ENCODE data around the gene PMEL.
A peak's percentile ranks its signal among the peaks of the same experiment; 100 is the strongest.

The PMEL gene

GRCh38 chr12:55972456-55972855 is 6.6 kb upstream of the PMEL start:
- Histone ChIP-seq H3K4me3 (ENCODE audit: insufficient read depth, low read depth, low read length, poor library complexity, severe bottlenecking) (peak overlapping the region; percentile 57), H3K4me1 (ENCODE audit: control insufficient read depth, insufficient read depth, low read length, poor library complexity, severe bottlenecking) (peaks cover 3% of the 10 kb centered on the region), H3K36me3 (ENCODE audit: control insufficient read depth, insufficient read depth, low read length) (no peaks in the 10 kb centered on the region), H3K9me3 (ENCODE audit: control insufficient read depth, low read length) (no peaks in the 10 kb centered on the region), H3K27me3 (replicated peaks; ENCODE audit: control insufficient read depth, insufficient read depth, low read length, poor library complexity, severe bottlenecking) (no peaks in the 10 kb centered on the region), H3K27ac (ENCODE audit: insufficient read depth, low read length, poor library complexity, severe bottlenecking) (peak overlapping the region; percentile 78)
- no peak for DNase-seq

GRCh38 chr12:55972042-55972441 is 6.2 kb upstream of the PMEL start:
- no peak for DNase-seq
- no peaks in the 10 kb centered on the region for H3K9me3 ChIP-seq (ENCODE audit: control insufficient read depth, low read length)
- no peak overlapping the region for H3K27ac ChIP-seq (ENCODE audit: insufficient read depth, low read length, poor library complexity, severe bottlenecking)
- no peaks in the 10 kb centered on the region for H3K36me3 ChIP-seq (ENCODE audit: control insufficient read depth, insufficient read depth, low read length)
- H3K27me3 ChIP-seq (replicated peaks; ENCODE audit: control insufficient read depth, insufficient read depth, low read length, poor library complexity, severe bottlenecking), result no peaks in the 10 kb centered on the region
- H3K4me1 ChIP-seq (ENCODE audit: control insufficient read depth, insufficient read depth, low read length, poor library complexity, severe bottlenecking), result peaks cover 3% of the 10 kb centered on the region
- H3K4me3 ChIP-seq (ENCODE audit: insufficient read depth, low read depth, low read length, poor library complexity, severe bottlenecking), result no peak overlapping the region

- Histone ChIP-seq H3K4me1 (ENCODE audit: control insufficient read depth, insufficient read depth, low read length, poor library complexity, severe bottlenecking) (peaks cover 9% of the 10 kb centered on the region), H3K27me3 (replicated peaks; ENCODE audit: control insufficient read depth, insufficient read depth, low read length, poor library complexity, severe bottlenecking) (no peaks in the 10 kb centered on the region), H3K27ac (ENCODE audit: insufficient read depth, low read length, poor library complexity, severe bottlenecking) (no peak overlapping the region), H3K9me3 (ENCODE audit: control insufficient read depth, low read length) (no peaks in the 10 kb centered on the region), H3K4me3 (ENCODE audit: insufficient read depth, low read depth, low read length, poor library complexity, severe bottlenecking) (no peak overlapping the region), H3K36me3 (ENCODE audit: control insufficient read depth, insufficient read depth, low read length) (no peaks in the 10 kb centered on the region)
- DNase-seq, result no peak
Observed at GRCh38 chr12:55970775-55971174, 4.9 kb upstream of the PMEL start.

- Histone ChIP-seq H3K27ac (ENCODE audit: insufficient read depth, low read length, poor library complexity, severe bottlenecking) (no peak overlapping the region), H3K4me1 (ENCODE audit: control insufficient read depth, insufficient read depth, low read length, poor library complexity, severe bottlenecking) (peaks cover 6% of the 10 kb centered on the region), H3K9me3 (ENCODE audit: control insufficient read depth, low read length) (no peaks in the 10 kb centered on the region)
Observed at GRCh38 chr12:55969356-55969755, 3.5 kb upstream of the PMEL start.

GRCh38 chr12:55966408-55967281 is 803 bp upstream of the PMEL start, which contains the start of gene CDK2:
CDK2 (plus strand) TSS chr12:55966830; CDS start chr12:55967009, 179 bp downstream.
- H3K4me3 ChIP-seq (ENCODE audit: insufficient read depth, low read depth, low read length, poor library complexity, severe bottlenecking), result peak within 1 kb of the TSS; percentile 88
- H3K36me3 ChIP-seq (ENCODE audit: control insufficient read depth, insufficient read depth, low read length), result no peaks in the 10 kb centered on the region
- H3K27me3 ChIP-seq (replicated peaks; ENCODE audit: control insufficient read depth, insufficient read depth, low read length, poor library complexity, severe bottlenecking), result no peaks in the 10 kb centered on the region
- H3K9me3 ChIP-seq (ENCODE audit: control insufficient read depth, low read length), result no peaks in the 10 kb centered on the region
- H3K27ac ChIP-seq (ENCODE audit: insufficient read depth, low read length, poor library complexity, severe bottlenecking), result peak within 1 kb of the TSS; percentile 65
- peaks cover 6% of the 10 kb centered on the region for H3K4me1 ChIP-seq (ENCODE audit: control insufficient read depth, insufficient read depth, low read length, poor library complexity, severe bottlenecking)
- peak; percentile 80 to 85 (median 82) for DNase-seq

More at GRCh38 chr12:55969356-55969755, 3.5 kb upstream of the PMEL start:
- DNase-seq, result no peak
- no peak overlapping the region for H3K4me3 ChIP-seq (ENCODE audit: insufficient read depth, low read depth, low read length, poor library complexity, severe bottlenecking)
- H3K27me3 ChIP-seq (replicated peaks; ENCODE audit: control insufficient read depth, insufficient read depth, low read length, poor library complexity, severe bottlenecking), result no peaks in the 10 kb centered on the region
- no peaks in the 10 kb centered on the region for H3K36me3 ChIP-seq (ENCODE audit: control insufficient read depth, insufficient read depth, low read length)

DNA sequence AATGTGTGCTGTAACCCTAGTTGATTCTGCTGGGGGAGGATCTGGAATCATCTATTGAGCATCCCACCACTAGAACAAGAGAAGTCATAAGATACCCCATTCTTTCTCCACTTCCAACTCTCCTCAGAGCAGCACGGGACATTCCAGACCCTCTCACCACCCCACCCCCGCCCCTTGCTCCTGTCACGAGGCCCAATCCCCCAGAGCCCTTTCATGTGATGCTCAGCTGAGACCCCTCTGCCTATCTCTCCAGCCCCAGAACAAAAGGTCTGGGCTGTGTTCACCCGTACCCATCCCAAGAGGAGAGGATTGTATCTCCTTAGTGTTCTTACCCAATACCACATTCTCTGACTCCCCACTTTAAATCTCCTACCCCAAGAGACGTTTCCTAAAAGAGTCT is 602 bp downstream of the PMEL start:
- Histone ChIP-seq H3K27ac (ENCODE audit: insufficient read depth, low read length, poor library complexity, severe bottlenecking) (no peak overlapping the region), H3K27me3 (replicated peaks; ENCODE audit: control insufficient read depth, insufficient read depth, low read length, poor library complexity, severe bottlenecking) (no peaks in the 10 kb centered on the region), H3K4me3 (ENCODE audit: insufficient read depth, low read depth, low read length, poor library complexity, severe bottlenecking) (no peak overlapping the region), H3K9me3 (ENCODE audit: control insufficient read depth, low read length) (no peaks in the 10 kb centered on the region), H3K4me1 (ENCODE audit: control insufficient read depth, insufficient read depth, low read length, poor library complexity, severe bottlenecking) (peaks cover 6% of the 10 kb centered on the region), H3K36me3 (ENCODE audit: control insufficient read depth, insufficient read depth, low read length) (no peaks in the 10 kb centered on the region)
- DNase-seq, result no peak

- Histone ChIP-seq H3K27me3 (replicated peaks; ENCODE audit: control insufficient read depth, insufficient read depth, low read length, poor library complexity, severe bottlenecking) (no peaks in the 10 kb centered on the region), H3K9me3 (ENCODE audit: control insufficient read depth, low read length) (no peaks in the 10 kb centered on the region), H3K4me3 (ENCODE audit: insufficient read depth, low read depth, low read length, poor library complexity, severe bottlenecking) (no peak overlapping the region), H3K4me1 (ENCODE audit: control insufficient read depth, insufficient read depth, low read length, poor library complexity, severe bottlenecking) (peaks cover 6% of the 10 kb centered on the region), H3K27ac (ENCODE audit: insufficient read depth, low read length, poor library complexity, severe bottlenecking) (no peak overlapping the region), H3K36me3 (ENCODE audit: control insufficient read depth, insufficient read depth, low read length) (no peaks in the 10 kb centered on the region)
- no peak for DNase-seq
Observed at GRCh38 chr12:55963760-55964159, 2.1 kb downstream of the PMEL start.

- DNase-seq, result no peak
- no peaks in the 10 kb centered on the region for H3K4me1 ChIP-seq (ENCODE audit: control insufficient read depth, insufficient read depth, low read length, poor library complexity, severe bottlenecking)
- H3K4me3 ChIP-seq (ENCODE audit: insufficient read depth, low read depth, low read length, poor library complexity, severe bottlenecking), result no peak overlapping the region
- no peaks in the 10 kb centered on the region for H3K27me3 ChIP-seq (replicated peaks; ENCODE audit: control insufficient read depth, insufficient read depth, low read length, poor library complexity, severe bottlenecking)
- no peak overlapping the region for H3K27ac ChIP-seq (ENCODE audit: insufficient read depth, low read length, poor library complexity, severe bottlenecking)
- peaks cover 22% of the 10 kb centered on the region for H3K36me3 ChIP-seq (ENCODE audit: control insufficient read depth, insufficient read depth, low read length)
- no peaks in the 10 kb centered on the region for H3K9me3 ChIP-seq (ENCODE audit: control insufficient read depth, low read length)
Observed at GRCh38 chr12:55957106-55957859, 8.6 kb downstream of the PMEL start.

- peak in 2 of 3 donors; percentile 8 to 21 for DNase-seq
- Histone ChIP-seq H3K4me1 (ENCODE audit: control insufficient read depth, insufficient read depth, low read length, poor library complexity, severe bottlenecking) (no peaks in the 10 kb centered on the region), H3K9me3 (ENCODE audit: control insufficient read depth, low read length) (no peaks in the 10 kb centered on the region), H3K27ac (ENCODE audit: insufficient read depth, low read length, poor library complexity, severe bottlenecking) (no peak overlapping the region), H3K4me3 (ENCODE audit: insufficient read depth, low read depth, low read length, poor library complexity, severe bottlenecking) (no peak overlapping the region), H3K36me3 (ENCODE audit: control insufficient read depth, insufficient read depth, low read length) (peaks cover 35% of the 10 kb centered on the region), H3K27me3 (replicated peaks; ENCODE audit: control insufficient read depth, insufficient read depth, low read length, poor library complexity, severe bottlenecking) (no peaks in the 10 kb centered on the region)
Observed at GRCh38 chr12:55955800-55956508, 9.9 kb downstream of the PMEL start.
